GM12892 (cell line): Measurements from ENCODE around the gene HEMK1.

Experiments
- POLR2A ChIP-seq: IDR thresholded peaks from 2 replicates; pipeline ENCODE4 v1.6.1; 2011; ENCODE audit warnings: low read depth, low read length, control low read depth
- POLR2AphosphoS5 ChIP-seq: IDR thresholded peaks from 2 replicates; pipeline ENCODE4 v1.6.1; 2011; ENCODE audit warnings: low read depth, low read length, control low read depth

DNA sequence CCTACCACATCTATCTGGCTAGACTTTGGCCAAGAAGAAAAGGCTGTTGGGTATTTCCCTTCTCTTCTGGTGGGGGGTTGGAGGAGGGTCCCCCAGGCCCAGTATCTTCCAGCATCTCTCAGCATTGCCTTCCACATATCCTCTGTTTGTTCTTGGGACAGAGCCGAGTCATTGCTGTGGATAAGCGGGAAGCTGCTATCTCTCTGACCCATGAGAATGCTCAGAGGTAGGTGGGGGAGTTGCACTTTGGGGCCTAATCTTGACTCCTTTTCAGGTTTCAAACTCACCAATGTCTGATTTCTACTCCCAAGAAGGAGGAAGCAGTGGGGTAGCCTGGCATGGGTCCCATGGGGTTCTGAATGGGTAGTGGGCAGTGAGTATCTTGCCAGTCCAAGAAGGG, 8.0 kb downstream of the HEMK1 start:
- no peak for TF ChIP-seq POLR2A
- no peak for TF ChIP-seq POLR2AphosphoS5
